PC-9 (cell line): Measurements from ENCODE around the gene INKA2. TPM values are rescaled to one million over a fixed set of nuclear protein-coding genes. Genes with fewer than 3 reads are reported as not detected.
A peak's percentile ranks its signal among the peaks of the same experiment; 100 is the strongest.

Experiments used
- BruUV-seq: library from RNA; stranded (reverse); fragments of 400-500 nt; replicated peaks from 2 replicates; lab custom pipeline; 2021; lab: Mats Ljungman, UMichigan
- CTCF ChIA-PET: fragments of 300-600 bp; sonication (Branson Sonifier 250); formaldehyde crosslinking; loops from one replicate; lab custom pipeline; 2022; ENCODE audit warnings: antibody characterized with exemption; lab: Charles Lee
- POLR2A ChIA-PET: fragments of 300-600 bp; sonication (Branson Sonifier 250); formaldehyde crosslinking; loops from one replicate; lab custom pipeline; 2022; ENCODE audit warnings: antibody characterized with exemption; ENCODE audit not compliant: unreplicated experiment; lab: Charles Lee
- DNase-seq, 2 experiments: peaks; one replicate each; pipeline versions ENCODE4 v3.0.0 to v3.0.0-alpha.2; 2015 to 2022; ENCODE audit warnings: mixed read lengths in 1 of 2
- H2AFZ ChIP-seq: fragments of 200-600 bp; sonication (generic); 2 replicates; pipeline ENCODE4 v1.8.1; 2017; ENCODE audit warnings: antibody characterized with exemption
- H3F3A ChIP-seq: fragments of 200-600 bp; sonication (generic); 2 replicates; pipeline ENCODE4 v1.8.1; 2017; ENCODE audit warnings: antibody characterized with exemption, mild to moderate bottlenecking, low read depth; ENCODE audit not compliant: insufficient read depth
- H3K27ac ChIP-seq: fragments of 200-600 bp; sonication (generic); 2 replicates; pipeline ENCODE4 v1.6.1; 2016; ENCODE audit warnings: mixed run types
- H3K27me3 ChIP-seq: fragments of 200-600 bp; sonication (generic); 2 replicates; pipeline ENCODE4 v1.6.1; 2016; ENCODE audit warnings: low read depth, mixed run types; ENCODE audit not compliant: insufficient read depth
- H3K36me3 ChIP-seq: fragments of 200-600 bp; sonication (generic); 2 replicates; pipeline ENCODE4 v1.6.1; 2016; ENCODE audit warnings: low read depth, mixed run types
- H3K4me1 ChIP-seq: fragments of 200-600 bp; sonication (generic); replicated peaks from 2 replicates; pipeline ENCODE4 v1.6.1; 2016; ENCODE audit warnings: mixed run types; ENCODE audit not compliant: insufficient read depth
- H3K4me2 ChIP-seq: fragments of 200-600 bp; sonication (generic); 2 replicates; pipeline ENCODE4 v1.6.1; 2017; ENCODE audit warnings: mixed run types
- H3K4me3 ChIP-seq: fragments of 200-600 bp; sonication (generic); 2 replicates; pipeline ENCODE4 v1.6.1; 2016; ENCODE audit warnings: mixed run types
- H3K79me2 ChIP-seq: fragments of 200-600 bp; sonication (generic); 2 replicates; pipeline ENCODE4 v1.6.1; 2017; ENCODE audit warnings: low read depth, mixed run types
- H3K9me2 ChIP-seq: fragments of 200-600 bp; sonication (generic); 2 replicates; pipeline ENCODE4 v1.8.1; 2017; ENCODE audit warnings: mild to moderate bottlenecking; ENCODE audit not compliant: insufficient read depth
- H3K9me3 ChIP-seq: fragments of 200-600 bp; sonication (generic); 2 replicates; pipeline ENCODE4 v1.8.1; 2016; ENCODE audit warnings: low read depth; ENCODE audit not compliant: insufficient read depth
- H4K20me1 ChIP-seq: fragments of 200-600 bp; sonication (generic); 2 replicates; pipeline ENCODE4 v1.8.1; 2017; ENCODE audit not compliant: insufficient read depth
- EZH2 ChIP-seq: fragments of 200-600 bp; sonication (generic); IDR thresholded peaks from 2 replicates; pipeline ENCODE4 v1.8.0; 2017; ENCODE audit warnings: antibody characterized with exemption, low read depth
- intact Hi-C: fragments of 100-400 bp; cut with micrococcal nuclease; formaldehyde crosslinking; loops from one replicate; pipeline ENCODE4 v1.10.0; 2022; ENCODE audit not compliant: unreplicated experiment
- total RNA-seq: library from RNA; stranded (reverse); gene quantifications from 2 replicates; pipeline ENCODE4 v1.2.3, GENCODE V29; 2021
- TF ChIP-seq, protein P1 (sequence below): fragments of 200-600 bp; sonication (generic); conservative IDR thresholded peaks from 2 replicates; pipeline ENCODE4 v1.6.1; 2017; ENCODE audit warnings: mixed run types, antibody characterized with exemption, mild to moderate bottlenecking, moderate library complexity

The INKA2 gene
- total RNA-seq, 1 experiment from 2014 or later, result 1.4 TPM

- H3F3A ChIP-seq, result no peaks in the 10 kb centered on the region
- peaks cover 27% of the 10 kb centered on the region; the same call in 1 of the 2 replicates for H3K27me3 ChIP-seq
- POLR2A ChIA-PET, result interaction anchor here (0.7 kb wide), 1 partner anchor 10 kb away, joined by 3 read pairs; no protein-coding TSS in a partner anchor
- no peak overlapping the region for H3K4me2 ChIP-seq
- no peaks in the 10 kb centered on the region for H4K20me1 ChIP-seq
- H3K4me1 ChIP-seq, result no peaks in the 10 kb centered on the region
- no peaks in the 10 kb centered on the region for H3K79me2 ChIP-seq
- no peak overlapping the region for H3K4me3 ChIP-seq
- H2AFZ ChIP-seq, result no peak overlapping the region
- peak; percentile 44 to 75 for DNase-seq
- CTCF ChIA-PET, result interaction anchor here (0.6 to 1.2 kb wide), 4 partner anchors 32 to 1539 kb away, joined by 3 to 11 read pairs (median 5); no protein-coding TSS in a partner anchor
- H3K9me2 ChIP-seq, result no peaks in the 10 kb centered on the region
- BruUV-seq, result no TSS peak
- no peak overlapping the region for H3K27ac ChIP-seq
- TF ChIP-seq, protein P1, sequence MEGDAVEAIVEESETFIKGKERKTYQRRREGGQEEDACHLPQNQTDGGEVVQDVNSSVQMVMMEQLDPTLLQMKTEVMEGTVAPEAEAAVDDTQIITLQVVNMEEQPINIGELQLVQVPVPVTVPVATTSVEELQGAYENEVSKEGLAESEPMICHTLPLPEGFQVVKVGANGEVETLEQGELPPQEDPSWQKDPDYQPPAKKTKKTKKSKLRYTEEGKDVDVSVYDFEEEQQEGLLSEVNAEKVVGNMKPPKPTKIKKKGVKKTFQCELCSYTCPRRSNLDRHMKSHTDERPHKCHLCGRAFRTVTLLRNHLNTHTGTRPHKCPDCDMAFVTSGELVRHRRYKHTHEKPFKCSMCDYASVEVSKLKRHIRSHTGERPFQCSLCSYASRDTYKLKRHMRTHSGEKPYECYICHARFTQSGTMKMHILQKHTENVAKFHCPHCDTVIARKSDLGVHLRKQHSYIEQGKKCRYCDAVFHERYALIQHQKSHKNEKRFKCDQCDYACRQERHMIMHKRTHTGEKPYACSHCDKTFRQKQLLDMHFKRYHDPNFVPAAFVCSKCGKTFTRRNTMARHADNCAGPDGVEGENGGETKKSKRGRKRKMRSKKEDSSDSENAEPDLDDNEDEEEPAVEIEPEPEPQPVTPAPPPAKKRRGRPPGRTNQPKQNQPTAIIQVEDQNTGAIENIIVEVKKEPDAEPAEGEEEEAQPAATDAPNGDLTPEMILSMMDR, result peak; percentile 85
- no peak for TF ChIP-seq EZH2
- H3K36me3 ChIP-seq, result no peaks in the 10 kb centered on the region
- intact Hi-C loops, result loop anchor here (1.0 kb wide), 1 partner anchor 32 kb away; no protein-coding TSS in a partner anchor
- H3K9me3 ChIP-seq, result no peaks in the 10 kb centered on the region
These were observed 8.1 kb upstream of the INKA2 start for GRCh38 chr1:111747282-111747734.

GRCh38 chr1:111746614-111746999 is 7.4 kb upstream of the INKA2 start:
- no peaks in the 10 kb centered on the region for H3K4me1 ChIP-seq
- H3K79me2 ChIP-seq, result no peaks in the 10 kb centered on the region
- H3K36me3 ChIP-seq, result no peaks in the 10 kb centered on the region
- H3K27me3 ChIP-seq, result peaks cover 27% of the 10 kb centered on the region; the same call in 1 of the 2 replicates
- H3K4me2 ChIP-seq, result no peak overlapping the region
- no TSS peak for BruUV-seq
- no peak for DNase-seq
- H3K9me2 ChIP-seq, result no peaks in the 10 kb centered on the region
- intact Hi-C loops, result no loop called here
- TF ChIP-seq EZH2, result no peak
- TF ChIP-seq, protein P1, result no peak
- ChIA-PET POLR2A (no interaction called here), CTCF (interaction anchor here (0.6 to 1.2 kb wide), 3 partner anchors 32 to 1538 kb away, joined by 4 to 11 read pairs (median 6); no protein-coding TSS in a partner anchor)
- no peaks in the 10 kb centered on the region for H4K20me1 ChIP-seq
- no peak overlapping the region for H2AFZ ChIP-seq
- H3K27ac ChIP-seq, result no peak overlapping the region
- no peaks in the 10 kb centered on the region for H3F3A ChIP-seq
- no peak overlapping the region for H3K4me3 ChIP-seq
- no peaks in the 10 kb centered on the region for H3K9me3 ChIP-seq

DNA sequence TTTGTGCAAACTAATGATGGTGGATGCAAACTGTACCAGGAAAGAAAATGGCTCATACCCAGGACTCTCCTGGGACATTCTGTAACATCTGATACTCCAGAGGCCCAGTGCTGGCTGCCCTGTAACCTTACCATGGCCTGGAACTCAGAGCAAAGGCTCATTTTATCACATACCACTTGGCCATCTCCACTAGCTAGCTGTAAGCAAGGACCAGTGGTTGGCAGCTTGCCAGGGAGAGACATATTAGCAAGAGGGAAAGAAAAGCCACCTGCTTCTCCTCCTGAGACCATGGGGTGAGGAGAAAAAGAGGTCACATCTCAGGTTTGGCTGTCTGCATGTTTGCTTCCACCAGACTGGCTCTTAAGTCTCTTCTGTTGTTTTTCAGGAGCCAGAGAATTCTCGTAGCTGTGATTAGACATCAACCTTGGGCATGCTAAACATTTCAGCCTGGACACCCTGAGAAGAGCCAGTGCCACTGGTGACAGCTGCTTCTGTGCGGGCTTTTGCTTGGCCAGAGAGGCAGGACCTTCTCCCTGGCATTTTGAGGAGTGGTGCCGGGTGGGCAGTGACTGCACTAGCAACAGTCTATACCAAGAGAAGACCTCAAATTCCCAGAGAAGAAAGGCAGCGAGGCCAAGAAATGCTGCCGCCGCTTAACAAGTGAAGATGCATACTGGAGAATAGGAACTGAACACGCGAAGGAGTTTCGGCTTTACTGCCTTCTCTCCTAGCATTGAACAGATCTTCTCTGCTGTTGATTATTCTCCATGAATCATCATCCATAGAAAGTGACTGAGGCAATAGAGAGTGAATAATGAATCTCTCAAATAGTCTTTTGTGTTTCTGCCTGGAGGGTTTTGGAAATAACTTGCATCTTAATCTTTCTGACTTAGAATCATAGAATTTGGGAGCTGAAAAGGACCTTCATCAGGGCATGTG is 6.7 kb upstream of the INKA2 start:
- intact Hi-C loops, result no loop called here

More for the DNA sequence above, 6.7 kb upstream of the INKA2 start:
- no peaks in the 10 kb centered on the region for H3K9me2 ChIP-seq
- H3K36me3 ChIP-seq, result no peaks in the 10 kb centered on the region
- no peaks in the 10 kb centered on the region for H3F3A ChIP-seq
- no peak overlapping the region for H3K4me2 ChIP-seq
- ChIA-PET POLR2A (no interaction called here), CTCF (interaction anchor here (0.6 kb wide), 1 partner anchor 44 kb away, joined by 5 read pairs; no protein-coding TSS in a partner anchor)
- BruUV-seq, result no TSS peak
- no peak for TF ChIP-seq EZH2
- TF ChIP-seq, protein P1, result no peak; the same call in 1 of the 2 replicates
- H3K27me3 ChIP-seq, result peaks cover 33% of the 10 kb centered on the region; the same call in 1 of the 2 replicates
- no peak for DNase-seq
- no peak overlapping the region for H3K4me3 ChIP-seq
- H3K79me2 ChIP-seq, result no peaks in the 10 kb centered on the region
- H4K20me1 ChIP-seq, result no peaks in the 10 kb centered on the region
- H2AFZ ChIP-seq, result no peak overlapping the region
- no peak overlapping the region for H3K27ac ChIP-seq
- H3K4me1 ChIP-seq, result no peaks in the 10 kb centered on the region
- H3K9me3 ChIP-seq, result no peaks in the 10 kb centered on the region
